Mucosa of descending colon (tissue), 3 donors: Measurements from ENCODE around the gene RPP38. TPM values are rescaled to one million over a fixed set of nuclear protein-coding genes. Genes with fewer than 3 reads are reported as not detected.
A peak's percentile ranks its signal among the peaks of the same experiment; 100 is the strongest.

ENCODE experiments used
- ATAC-seq: fragments of 200-7000 bp; cut with Tn5 transposase; one replicate; pipeline ENCODE4 v1.9.1; 2020; ENCODE audit warnings: mild to moderate bottlenecking, moderate library complexity
- DNase-seq, 3 donors: peaks; one replicate each; pipeline ENCODE4 v3.0.0-alpha.2; 2020
- H3K36me3 ChIP-seq: fragments of 200-600 bp; one replicate; pipeline ENCODE4 v1.8.0; 2021; ENCODE audit warnings: low read depth, mild to moderate bottlenecking
- H3K4me1 ChIP-seq: fragments of 200-600 bp; one replicate; pipeline ENCODE4 v1.8.0; 2021; ENCODE audit warnings: low read depth, mild to moderate bottlenecking
- H3K4me3 ChIP-seq: fragments of 200-600 bp; one replicate; pipeline ENCODE4 v1.8.0; 2021; ENCODE audit warnings: mild to moderate bottlenecking
- H3K9me3 ChIP-seq: fragments of 200-600 bp; one replicate; pipeline ENCODE4 v1.8.0; 2021; ENCODE audit warnings: mild to moderate bottlenecking
- CTCF ChIP-seq: fragments of 200-600 bp; IDR thresholded peaks from one replicate; pipeline ENCODE4 v1.8.0; 2022; ENCODE audit warnings: antibody characterized with exemption, mild to moderate bottlenecking
- intact Hi-C, 2 donors: fragments of 100-400 bp; cut with DNase I in 1 of 2; cut with micrococcal nuclease in 1 of 2; formaldehyde crosslinking; loops; one replicate each; pipeline versions ENCODE4 v1.11.0 to v1.11.1; 2022; cut with DNase I, micrococcal nuclease
- total RNA-seq, 3 donors: library from RNA; stranded (reverse); fragmentation: NEBNext Ultra II Directional in 2 of 3; extraction: Animal tissue kit (Norgen Biotek cat#: 25700) in 2 of 3; gene quantifications; one replicate each; pipeline versions ENCODE4 v1.2.1 to v1.2.4, GENCODE V29; 2021 to 2023
- donor health status: DM: no; HTN: no; CAD: no; lungs with moderate emphysema.
- donor health status: DM: no; HTN: no; CAD: no.
- donor health status: DM: no; HTN: yes; CAD: no.

Gene RPP38
- total RNA-seq, 3 donors from 2014 or later, result 15.8 to 17.9 (median 17.7) TPM

- ATAC-seq, result peak; percentile 49
These were observed 55.4 kb downstream of the RPP38 start for GRCh38 chr10:15152556-15152955.

More at GRCh38 chr10:15152556-15152955, 55.4 kb downstream of the RPP38 start:
- intact Hi-C loops, result no loop called here
- Histone ChIP-seq H3K36me3 (no peaks in the 10 kb centered on the region), H3K4me1 (peaks cover 11% of the 10 kb centered on the region), H3K9me3 (no peaks in the 10 kb centered on the region), H3K4me3 (no peak overlapping the region)
- DNase-seq, result no peak
- no peak for TF ChIP-seq CTCF

Other genes with a start within 250 kb of the RPP38 start
- 1 to 10 TPM; 5.4 to 9.3 (median 7.3) TPM for gene SUV39H2, start 218.5 kb upstream of the RPP38 start, total RNA-seq
- 10 to 100 TPM; 10.2 to 15.6 (median 12.4) TPM for gene DCLRE1C, start 143.3 kb upstream of the RPP38 start, total RNA-seq
- not detected for gene MEIG1, start 138.0 kb upstream of the RPP38 start, total RNA-seq
- under 1 TPM in 1 of 3 donors, not detected in 2; 0.16 TPM for gene OLAH, start 53.4 kb upstream of the RPP38 start, total RNA-seq
- gene ACBD7, start 8.6 kb upstream of the RPP38 start, total RNA-seq, result under 1 TPM in 2 of 3 donors, not detected in 1; 0.22 to 0.75 TPM
- gene NMT2, start 71.3 kb downstream of the RPP38 start, total RNA-seq, result 10 to 100 TPM; 21.8 to 26.4 (median 24.3) TPM